ENCODE results near the gene NKAIN1.
A peak's percentile ranks its signal among the peaks of the same experiment; 100 is the strongest.

NKAIN1 gene

GRCh38 chr1:31227891-31228568 lies 11.7 kb downstream of the NKAIN1 start (continued):
- TF ChIP-seq HOXC10 (CRISPR knock-in tag; IDR thresholded peaks at IDR 0.05) (no peak), ZNF248 (tag by site-specific recombination; IDR thresholded peaks at IDR 0.05) (no peak), ZEB2 (tag by site-specific recombination; IDR thresholded peaks at IDR 0.05) (peak; percentile 52; the same call in 1 of the 2 replicates), ZBTB10 (tag by site-specific recombination; IDR thresholded peaks at IDR 0.05) (no peak), ZNF140 (tag by site-specific recombination; IDR thresholded peaks at IDR 0.05) (no peak), OVOL3 (tag by site-specific recombination; IDR thresholded peaks at IDR 0.05) (no peak), ZNF548 (tag by site-specific recombination; IDR thresholded peaks at IDR 0.05) (no peak), ZNF132 (tag by site-specific recombination; IDR thresholded peaks at IDR 0.05; ENCODE audit: borderline replicate concordance) (no peak), ZNF18 (tag by site-specific recombination; IDR thresholded peaks at IDR 0.05) (peak; percentile 44; the same call in 1 of the 2 replicates), ZNF596 (tag by site-specific recombination; IDR thresholded peaks at IDR 0.05) (no peak), KLF16 (tag by site-specific recombination; IDR thresholded peaks at IDR 0.05) (no peak), ZNF660 (tag by site-specific recombination; IDR thresholded peaks at IDR 0.05) (no peak), ZBTB44 (tag by site-specific recombination; IDR thresholded peaks at IDR 0.05) (peak; percentile 91), ZNF571 (tag by site-specific recombination; IDR thresholded peaks at IDR 0.05) (no peak), ZSCAN4 (tag by site-specific recombination; IDR thresholded peaks at IDR 0.05) (no peak), TSHZ1 (tag by site-specific recombination; IDR thresholded peaks at IDR 0.05; ENCODE audit: borderline replicate concordance) (no peak), ZNF701 (tag by site-specific recombination; IDR thresholded peaks at IDR 0.05) (no peak), ZFP41 (tag by site-specific recombination; IDR thresholded peaks at IDR 0.05; ENCODE audit: borderline replicate concordance) (no peak), ZNF785 (tag by site-specific recombination; IDR thresholded peaks at IDR 0.05) (no peak), PRDM10 (tag by site-specific recombination; IDR thresholded peaks at IDR 0.05) (peak; percentile 38; the same call in 1 of the 2 replicates), IKZF3 (tag by site-specific recombination; IDR thresholded peaks at IDR 0.05) (peak; percentile 64), ZNF155 (tag by site-specific recombination; IDR thresholded peaks at IDR 0.05) (no peak), ZNF174 (tag by site-specific recombination; IDR thresholded peaks at IDR 0.05) (no peak), RBAK (tag by site-specific recombination; IDR thresholded peaks at IDR 0.05) (no peak), ZXDB (tag by site-specific recombination; IDR thresholded peaks at IDR 0.05) (no peak), ZNF837 (tag by site-specific recombination; IDR thresholded peaks at IDR 0.05) (no peak), FEZF1 (tag by site-specific recombination; IDR thresholded peaks at IDR 0.05) (peak; percentile 77)

Measured in HEK293 (cell line).